HS-5 (cell line): ENCODE results near the gene LPCAT1.

ENCODE experiments used
- DNase-seq: peaks from one replicate; pipeline ENCODE4 v3.0.0-alpha.2; 2012; ENCODE audit warnings: low read depth

The LPCAT1 gene

GRCh38 chr5:1555011-1555807 is 31.4 kb upstream of the LPCAT1 start:
- peak; percentile 70 for DNase-seq

- no peak for DNase-seq
Observed at GRCh38 chr5:1554410-1554967, 30.7 kb upstream of the LPCAT1 start.

- DNase-seq: no peak
Observed at GRCh38 chr5:1553539-1554409, 30.0 kb upstream of the LPCAT1 start.

GRCh38 chr5:1552521-1553255 is 28.9 kb upstream of the LPCAT1 start:
- DNase-seq: no peak

- no peak for DNase-seq
Observed at GRCh38 chr5:1551426-1552301, 27.9 kb upstream of the LPCAT1 start.

GRCh38 chr5:1550287-1551076 is 26.7 kb upstream of the LPCAT1 start:
- no peak for DNase-seq

- no peak for DNase-seq
Observed at GRCh38 chr5:1549475-1550030, 25.8 kb upstream of the LPCAT1 start.

GRCh38 chr5:1548702-1549474 is 25.1 kb upstream of the LPCAT1 start:
- DNase-seq: no peak

- no peak for DNase-seq
Observed at GRCh38 chr5:1547655-1548054, 23.9 kb upstream of the LPCAT1 start.

GRCh38 chr5:1547236-1547635 is 23.5 kb upstream of the LPCAT1 start:
- no peak for DNase-seq

GRCh38 chr5:1546556-1546955 is 22.8 kb upstream of the LPCAT1 start:
- no peak for DNase-seq

GRCh38 chr5:1545805-1546355 is 22.1 kb upstream of the LPCAT1 start:
- no peak for DNase-seq

- no peak for DNase-seq
Observed at GRCh38 chr5:1545126-1545804, 21.5 kb upstream of the LPCAT1 start.

- no peak for DNase-seq
Observed at GRCh38 chr5:1544294-1544961, 20.7 kb upstream of the LPCAT1 start.

- no peak for DNase-seq
Observed at GRCh38 chr5:1543398-1544293, 19.9 kb upstream of the LPCAT1 start.

GRCh38 chr5:1542781-1543180 is 19.0 kb upstream of the LPCAT1 start:
- peak; percentile 88 for DNase-seq
